Stimulated activated CD4-positive, alpha-beta T cell treated with anti-CD3 and anti-CD28 coated beads, Interleukin-2, amount 100 ng/mL, for 48 hours (primary cell): ENCODE measurements around the gene PXN.
"Not testable (repeated sequence)": the region's sequence is repeated elsewhere in the genome, so short reads cannot be mapped to it uniquely, and the experiment has no call there.

Experiments used
- DNase-seq, 2 donors: peaks; one replicate each; pipeline ENCODE4 v3.0.0-alpha.2; 2020

The PXN gene

GRCh38 chr12:120204171-120204570, 61.4 kb downstream of the PXN start:
- DNase-seq: no peak

GRCh38 chr12:120200364-120200800, 65.1 kb downstream of the PXN start:
- DNase-seq: no peak

GRCh38 chr12:120199595-120200306, 65.8 kb downstream of the PXN start:
- no peak for DNase-seq

GRCh38 chr12:120199025-120199424, 66.5 kb downstream of the PXN start:
- DNase-seq: peak in 1 of 2 donors; percentile 18

- DNase-seq: no peak
Measured at GRCh38 chr12:120197542-120197887, 68.0 kb downstream of the PXN start.

- DNase-seq: peak in 1 of 2 donors; percentile 7
Measured at GRCh38 chr12:120196817-120197541, 68.6 kb downstream of the PXN start.

GRCh38 chr12:120196363-120196762, 69.2 kb downstream of the PXN start:
- DNase-seq: no peak

GRCh38 chr12:120194534-120195395, 70.8 kb downstream of the PXN start, which contains the start of gene GCN1:
GCN1 (minus strand) TSS chr12:120194715; CDS start chr12:120194697, 18 bp downstream.
- peak; percentile 82 to 90 for DNase-seq

- DNase-seq: no peak
Measured at GRCh38 chr12:120194226-120194533, 71.3 kb downstream of the PXN start.

- DNase-seq: not testable (repeated sequence)
Measured at GRCh38 chr12:120193286-120193685, 72.2 kb downstream of the PXN start.

GRCh38 chr12:120190985-120191480, 74.5 kb downstream of the PXN start:
- DNase-seq: no peak

GRCh38 chr12:120190386-120190785, 75.1 kb downstream of the PXN start:
- DNase-seq: no peak

- no peak for DNase-seq
Measured at GRCh38 chr12:120186654-120187053, 78.9 kb downstream of the PXN start.

GRCh38 chr12:120183211-120183631, 82.3 kb downstream of the PXN start:
- no peak for DNase-seq

GRCh38 chr12:120181991-120182631, 83.4 kb downstream of the PXN start:
- no peak for DNase-seq

- no peak for DNase-seq
Measured at GRCh38 chr12:120180975-120181374, 84.6 kb downstream of the PXN start.

GRCh38 chr12:120175537-120175936, 90.0 kb downstream of the PXN start:
- no peak for DNase-seq

- DNase-seq: no peak
Measured at GRCh38 chr12:120175062-120175461, 90.5 kb downstream of the PXN start.

GRCh38 chr12:120172053-120172452, 93.5 kb downstream of the PXN start:
- DNase-seq: no peak

GRCh38 chr12:120170631-120171030, 94.9 kb downstream of the PXN start:
- DNase-seq: no peak

GRCh38 chr12:120169946-120170345, 95.6 kb downstream of the PXN start:
- DNase-seq: no peak

- DNase-seq: no peak
Measured at GRCh38 chr12:120168337-120168736, 97.2 kb downstream of the PXN start.
